HEK293T (cell line): ENCODE measurements around the gene S100A13.

Source experiments
- ARNT ChIP-seq: fragments of 450-650 bp; IDR thresholded peaks from 2 replicates; pipeline ENCODE4 v1.6.1; 2017; ENCODE audit warnings: mild to moderate bottlenecking
- BHLHE40 ChIP-seq: fragments of 450-650 bp; IDR thresholded peaks from 2 replicates; pipeline ENCODE4 v1.6.1; 2016; ENCODE audit warnings: mild to moderate bottlenecking, moderate library complexity, borderline replicate concordance
- CTBP1 ChIP-seq: fragments of 450-650 bp; IDR thresholded peaks from 2 replicates; pipeline ENCODE4 v1.6.1; 2016; ENCODE audit warnings: borderline replicate concordance
- ELF4 ChIP-seq: fragments of 450-650 bp; IDR thresholded peaks from 2 replicates; pipeline ENCODE4 v1.6.1; 2017; ENCODE audit warnings: antibody characterized with exemption
- FOXA1 ChIP-seq: fragments of 450-650 bp; IDR thresholded peaks from 2 replicates; pipeline ENCODE4 v1.6.1; 2016; ENCODE audit warnings: mild to moderate bottlenecking
- FOXK2 ChIP-seq: fragments of 450-650 bp; IDR thresholded peaks from 2 replicates; pipeline ENCODE4 v1.6.1; 2016; ENCODE audit warnings: mild to moderate bottlenecking
- FOXM1 ChIP-seq: fragments of 450-650 bp; IDR thresholded peaks from 2 replicates; pipeline ENCODE4 v1.6.1; 2017; ENCODE audit warnings: mild to moderate bottlenecking, borderline replicate concordance
- L3MBTL2 ChIP-seq: fragments of 450-650 bp; conservative IDR thresholded peaks from 2 replicates; pipeline ENCODE4 v1.6.1; 2016; ENCODE audit warnings: mild to moderate bottlenecking
- LEF1 ChIP-seq: fragments of 450-650 bp; IDR thresholded peaks from 2 replicates; pipeline ENCODE4 v1.6.1; 2017; ENCODE audit warnings: mild to moderate bottlenecking, borderline replicate concordance
- SP1 ChIP-seq: fragments of 450-650 bp; IDR thresholded peaks from 2 replicates; pipeline ENCODE4 v1.6.1; 2017
- SUZ12 ChIP-seq: fragments of 450-650 bp; IDR thresholded peaks from 2 replicates; pipeline ENCODE4 v1.6.1; 2016; ENCODE audit warnings: mild to moderate bottlenecking
- TARDBP ChIP-seq: fragments of 450-650 bp; IDR thresholded peaks from 2 replicates; pipeline ENCODE4 v1.6.1; 2016
- ZNF384 ChIP-seq: fragments of 450-650 bp; IDR thresholded peaks from 2 replicates; pipeline ENCODE4 v1.6.1; 2016
- TF ChIP-seq, protein P1 (sequence below): fragments of 450-650 bp; IDR thresholded peaks from 2 replicates; pipeline ENCODE4 v1.6.1; 2016

GRCh38 chr1:153662269-153662668 lies 35.0 kb upstream of the S100A13 start:
- TF ChIP-seq SUZ12 (no peak), BHLHE40 (no peak), CTBP1 (no peak), FOXM1 (no peak), ELF4 (no peak), ARNT (no peak), SP1 (no peak), FOXA1 (no peak), LEF1 (no peak), TARDBP (no peak), L3MBTL2 (no peak), FOXK2 (no peak), ZNF384 (no peak)
- TF ChIP-seq, protein P1, sequence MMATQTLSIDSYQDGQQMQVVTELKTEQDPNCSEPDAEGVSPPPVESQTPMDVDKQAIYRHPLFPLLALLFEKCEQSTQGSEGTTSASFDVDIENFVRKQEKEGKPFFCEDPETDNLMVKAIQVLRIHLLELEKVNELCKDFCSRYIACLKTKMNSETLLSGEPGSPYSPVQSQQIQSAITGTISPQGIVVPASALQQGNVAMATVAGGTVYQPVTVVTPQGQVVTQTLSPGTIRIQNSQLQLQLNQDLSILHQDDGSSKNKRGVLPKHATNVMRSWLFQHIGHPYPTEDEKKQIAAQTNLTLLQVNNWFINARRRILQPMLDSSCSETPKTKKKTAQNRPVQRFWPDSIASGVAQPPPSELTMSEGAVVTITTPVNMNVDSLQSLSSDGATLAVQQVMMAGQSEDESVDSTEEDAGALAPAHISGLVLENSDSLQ = no peak
